ENCODE data around the gene BBOF1.

BBOF1 gene

DNA sequence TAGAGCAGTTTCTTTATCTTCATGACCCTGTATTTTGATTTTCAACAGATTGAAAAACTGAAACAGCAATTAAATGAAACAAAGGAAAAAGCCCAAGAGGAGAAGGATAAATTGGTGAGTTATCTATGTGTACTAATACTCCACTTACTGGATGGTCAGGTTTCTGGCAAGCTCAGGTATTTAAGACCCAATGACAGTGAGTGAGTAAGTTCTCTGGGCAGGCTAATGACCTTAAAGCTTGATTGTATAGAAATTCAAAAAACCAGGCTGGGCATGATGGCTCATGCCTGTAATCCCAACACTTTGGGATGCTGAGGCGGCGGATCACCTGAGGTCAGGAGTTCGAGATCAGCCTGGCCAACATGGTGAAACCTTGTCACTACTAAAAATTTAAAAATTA lies 10.0 kb downstream of the BBOF1 start:
- no peak for DNase-seq (ENCODE audit: low spot score)

DNA sequence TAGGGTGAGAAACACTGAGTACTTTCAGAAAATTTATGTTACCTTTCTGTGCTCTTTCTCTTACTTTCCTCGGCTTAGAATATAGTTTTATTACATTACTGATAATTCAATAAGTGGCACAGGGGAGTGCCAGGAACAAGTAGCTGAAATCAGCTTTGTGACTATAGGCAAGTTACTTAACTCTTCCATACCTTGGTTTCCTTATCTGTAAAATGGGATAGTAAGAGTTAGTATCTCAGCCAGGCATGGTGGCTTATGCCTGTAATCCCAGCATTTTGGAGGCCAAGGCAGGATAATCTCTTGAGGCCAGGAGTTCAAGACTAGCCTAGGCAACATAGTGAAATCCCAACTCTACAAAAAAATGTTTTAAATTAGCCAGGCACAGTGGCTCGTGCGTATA lies 15.4 kb downstream of the BBOF1 start:
- no peak for DNase-seq (ENCODE audit: low spot score)

DNA sequence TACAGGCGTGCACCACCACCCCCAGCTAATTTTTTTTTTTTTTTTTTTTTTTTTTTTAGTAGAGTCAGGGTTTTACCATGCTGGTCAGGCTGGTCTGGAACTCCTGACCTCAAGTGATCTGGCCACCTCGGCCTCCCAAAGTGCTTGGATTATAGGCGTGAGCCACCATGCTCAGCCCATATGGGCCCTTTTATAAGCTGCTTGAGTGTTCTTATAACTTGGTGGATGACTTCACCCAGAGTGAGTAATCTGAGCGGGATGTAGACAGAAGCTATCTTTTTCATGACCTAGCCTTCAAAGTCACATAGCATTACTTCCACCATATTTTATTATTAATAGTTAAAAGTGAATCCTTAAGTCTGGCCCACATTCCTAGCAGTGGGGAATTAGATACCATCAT lies 16.4 kb downstream of the BBOF1 start:
- peak; percentile 24 for DNase-seq (ENCODE audit: low spot score)

DNA sequence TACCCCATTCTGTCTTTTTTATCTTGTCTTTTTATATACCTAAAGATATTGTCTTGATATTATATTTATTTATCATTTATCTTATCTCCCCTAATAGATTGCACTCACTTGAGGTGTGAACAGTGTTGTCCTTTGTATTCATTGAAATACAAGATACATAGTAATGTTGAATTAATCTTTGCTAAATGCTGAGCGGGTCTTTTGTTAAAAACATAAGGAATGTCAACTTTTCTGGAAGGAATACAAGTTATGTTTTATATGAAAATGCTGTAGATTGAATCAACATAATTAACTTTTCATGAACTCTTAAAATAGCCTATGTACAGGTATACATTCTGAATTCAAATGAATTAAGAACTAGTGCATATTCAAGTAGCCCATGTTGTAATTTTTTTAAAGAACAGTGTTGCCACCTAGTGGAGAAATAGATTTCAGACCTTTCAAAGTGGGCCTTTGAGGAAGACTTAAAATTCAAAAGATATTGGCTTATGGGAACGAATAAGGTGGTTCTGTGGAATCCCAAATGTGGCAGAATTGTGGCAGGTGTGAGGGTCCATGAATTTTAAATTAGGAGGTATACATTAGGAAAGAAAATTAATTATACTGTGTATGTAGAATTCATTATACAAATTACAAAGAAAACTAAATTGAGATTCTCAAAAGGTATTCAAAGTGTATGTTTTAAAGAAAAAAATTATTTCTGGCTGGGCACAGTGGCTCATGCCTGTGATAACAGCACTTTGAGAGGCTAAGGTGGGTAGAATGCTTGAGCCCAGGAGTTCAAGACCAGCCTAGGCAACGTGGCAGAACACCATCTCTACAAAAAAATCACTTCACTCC lies 19.1 kb downstream of the BBOF1 start:
- peak; percentile 60 for DNase-seq (ENCODE audit: low spot score)

DNA sequence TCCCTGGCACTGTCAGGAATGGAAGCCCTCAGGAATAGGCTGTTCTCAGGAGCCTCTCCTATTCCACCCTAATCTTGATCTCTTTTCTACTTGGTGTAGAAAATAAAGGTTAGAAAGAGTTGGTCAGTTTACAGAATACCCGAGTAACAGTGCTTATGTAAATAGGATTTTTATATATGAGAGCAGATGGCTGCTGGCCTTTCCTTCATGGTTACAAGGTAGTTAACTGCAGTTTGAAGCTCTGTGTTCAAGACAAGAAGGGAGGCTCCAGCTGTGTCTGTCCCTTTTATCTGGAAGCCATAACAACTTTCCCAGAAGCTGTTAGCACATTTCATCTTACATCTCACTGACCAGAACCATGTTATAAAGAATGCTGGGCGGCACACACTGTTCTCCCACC lies 23.1 kb downstream of the BBOF1 start:
- DNase-seq (ENCODE audit: low spot score): no peak

DNA sequence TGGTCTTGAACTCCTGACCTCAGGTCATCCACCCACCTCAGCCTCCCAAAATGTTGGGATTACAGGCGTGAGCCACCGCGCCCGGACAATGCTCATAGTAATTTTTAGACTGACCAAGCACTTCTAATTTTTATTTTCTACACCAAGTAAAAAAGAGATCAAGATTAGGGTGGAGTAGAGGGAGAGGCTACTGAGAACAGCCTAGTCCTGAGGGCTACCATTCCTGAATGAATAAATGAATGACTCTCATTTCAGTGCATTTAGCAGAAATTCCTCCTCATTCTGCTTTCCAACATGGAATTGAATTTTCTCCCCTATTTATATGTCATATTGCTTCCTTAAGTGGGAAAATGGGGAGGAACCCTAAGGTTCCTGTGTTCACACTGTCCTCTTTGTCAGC lies 26.4 kb downstream of the BBOF1 start:
- DNase-seq (ENCODE audit: low spot score): no peak

DNA sequence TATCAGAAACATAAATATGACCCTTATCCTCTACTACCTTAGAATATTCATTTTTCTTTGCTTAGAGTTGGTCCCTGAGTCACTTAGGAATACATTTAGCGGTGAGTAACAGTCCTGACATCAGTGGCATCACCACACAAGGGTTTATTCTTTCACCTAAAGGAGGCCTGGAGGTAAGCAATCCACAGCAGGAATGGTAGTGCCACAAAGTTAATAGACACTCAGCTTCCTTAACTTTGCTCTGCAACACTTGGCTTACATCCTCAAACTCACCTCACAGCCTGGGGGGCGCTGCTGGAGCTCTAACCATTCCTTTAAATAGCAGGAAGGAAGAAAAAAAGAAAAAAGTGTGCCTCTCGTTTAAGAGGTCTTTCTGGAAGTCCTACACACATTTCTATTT lies 29.1 kb downstream of the BBOF1 start:
- no peak for DNase-seq (ENCODE audit: low spot score)

DNA sequence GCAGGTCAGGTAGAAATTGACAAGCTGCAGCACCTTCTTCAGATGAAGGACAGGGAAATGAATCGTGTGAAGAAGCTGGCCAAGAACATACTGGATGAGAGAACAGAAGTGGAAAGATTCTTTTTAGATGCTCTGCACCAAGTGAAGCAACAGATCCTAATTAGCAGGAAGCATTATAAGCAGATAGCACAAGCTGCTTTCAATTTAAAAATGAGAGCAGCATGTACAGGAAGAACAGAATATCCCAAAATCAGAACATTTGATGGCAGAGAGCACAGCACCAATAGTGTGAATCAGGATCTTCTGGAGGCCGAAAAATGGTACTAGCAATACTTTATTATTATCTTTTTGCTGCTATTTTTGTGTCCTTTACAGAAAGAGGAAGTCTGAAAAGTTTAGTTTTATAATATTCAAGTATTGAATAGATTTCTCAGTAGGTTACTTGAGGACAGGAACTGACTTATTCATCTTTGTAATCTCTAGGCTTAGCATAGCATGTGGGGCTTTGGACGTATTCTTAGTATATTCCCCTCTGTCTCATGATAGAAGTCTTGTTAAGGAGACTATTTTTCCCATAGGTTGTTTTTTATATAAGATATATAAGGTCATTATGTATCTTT lies 30.8 kb downstream of the BBOF1 start:
- peak; percentile 9 for DNase-seq (ENCODE audit: low spot score)

DNA sequence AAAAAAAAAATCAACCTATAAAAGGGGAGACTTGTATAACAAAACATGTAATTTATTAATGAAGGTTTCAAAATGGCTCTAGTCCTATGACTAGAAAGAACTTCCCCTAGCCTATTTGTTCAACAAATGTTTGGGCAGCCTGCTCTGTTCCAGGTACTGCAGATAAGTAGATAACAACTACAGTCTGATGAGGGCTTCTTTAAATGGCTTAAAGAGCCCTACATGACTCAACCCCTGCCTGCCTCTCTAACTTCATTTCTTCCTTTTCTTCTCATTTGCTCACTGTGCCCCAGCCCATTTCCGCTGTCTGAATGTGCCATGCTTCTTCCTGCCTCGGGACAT lies 43.6 kb downstream of the BBOF1 start:
- DNase-seq (ENCODE audit: low spot score): no peak

DNA sequence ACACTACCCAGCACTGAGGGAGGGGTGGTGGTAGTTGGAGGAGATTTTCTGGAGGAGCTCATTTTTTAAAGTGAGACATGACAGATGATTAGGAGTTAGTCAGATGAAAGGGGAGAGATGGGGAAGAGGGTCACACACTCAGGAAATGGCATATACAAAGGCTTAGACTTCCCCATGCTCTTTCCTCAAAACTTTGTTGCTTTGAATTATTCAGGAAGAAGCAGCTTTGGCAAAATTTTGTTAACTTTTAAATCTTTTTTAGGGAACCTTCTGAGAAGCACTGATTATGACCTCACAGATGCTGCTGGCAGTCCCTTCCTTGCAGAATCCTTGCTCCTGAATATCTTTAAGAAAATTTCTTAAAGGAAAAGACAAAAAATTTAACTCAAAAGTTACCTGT lies 45.3 kb downstream of the BBOF1 start:
- no peak for DNase-seq (ENCODE audit: low spot score)

DNA sequence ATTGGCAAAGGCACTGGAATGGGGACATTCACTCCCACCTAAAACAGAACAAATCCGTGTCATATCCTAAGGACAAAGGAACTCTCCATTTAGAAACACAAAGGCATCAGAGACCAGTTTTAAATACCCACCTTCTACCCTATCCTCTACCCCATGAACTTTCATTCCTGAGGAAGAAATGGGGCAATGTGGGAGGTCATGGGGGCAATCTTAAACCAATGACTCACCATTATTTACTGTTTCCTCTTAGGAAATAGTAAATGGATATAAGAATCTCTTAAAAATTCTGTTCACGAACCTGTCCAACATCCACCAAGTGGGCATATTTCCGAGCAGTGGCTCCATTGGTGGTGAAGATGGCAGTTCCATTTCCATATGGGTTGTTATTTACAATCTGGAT lies 45.7 kb downstream of the BBOF1 start:
- DNase-seq (ENCODE audit: low spot score): no peak

DNA sequence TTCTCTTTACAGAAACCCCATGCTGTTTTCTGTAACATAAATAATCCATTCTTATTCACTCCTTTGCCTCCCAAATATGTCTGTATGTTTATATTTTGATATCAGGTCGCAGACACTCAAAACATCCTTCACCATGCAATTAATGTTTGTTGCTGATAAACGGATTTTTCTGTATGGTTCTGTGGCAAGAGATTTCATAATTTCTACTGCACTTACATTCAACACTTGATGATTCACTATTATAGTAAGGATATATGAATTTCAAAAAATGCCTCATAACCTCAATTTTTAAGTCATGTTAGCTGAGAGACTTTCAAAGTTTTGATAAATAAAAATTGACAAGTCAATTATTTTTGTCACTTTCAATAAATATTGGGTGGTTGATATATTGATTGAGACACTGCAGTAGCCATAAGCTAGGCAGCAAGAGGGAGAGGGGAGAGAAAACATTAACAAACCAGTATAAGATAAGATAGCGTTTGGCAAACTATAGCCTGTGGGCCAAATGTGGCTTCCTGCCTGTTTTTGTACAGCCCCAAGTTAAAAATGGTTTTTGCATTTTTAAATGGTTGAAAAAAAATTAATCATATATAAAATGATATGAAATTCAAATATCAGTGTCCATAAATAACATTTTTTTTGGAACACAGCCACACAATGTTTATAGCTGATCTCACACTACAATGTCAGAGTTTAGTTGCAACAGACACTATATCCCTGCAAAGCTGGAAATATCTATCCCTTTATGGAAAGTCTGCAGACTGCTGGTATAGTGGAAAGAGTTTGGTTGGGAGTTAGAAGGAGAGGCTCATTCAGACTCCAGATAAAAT lies 46.8 kb downstream of the BBOF1 start:
- DNase-seq (ENCODE audit: low spot score): no peak

DNA sequence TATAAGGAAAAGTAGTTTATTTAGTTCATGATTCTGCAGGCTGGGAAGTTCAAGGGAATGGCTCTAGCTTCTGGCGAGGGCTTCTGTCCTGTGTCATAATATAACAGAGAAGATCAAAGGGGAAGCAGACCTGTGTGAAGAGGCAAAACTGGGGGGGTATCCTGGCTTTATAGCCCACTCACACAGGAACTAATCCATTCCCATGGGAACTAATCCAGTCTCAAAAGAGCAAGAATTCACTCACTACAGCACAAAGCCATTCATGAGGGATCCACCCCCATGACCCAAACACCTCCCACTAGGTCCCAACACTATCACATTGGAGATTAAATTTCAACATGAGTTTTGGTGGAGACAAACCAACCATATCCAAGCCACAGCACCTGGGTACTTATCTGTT lies 58.3 kb downstream of the BBOF1 start:
- no peak for DNase-seq (ENCODE audit: low spot score)

DNA sequence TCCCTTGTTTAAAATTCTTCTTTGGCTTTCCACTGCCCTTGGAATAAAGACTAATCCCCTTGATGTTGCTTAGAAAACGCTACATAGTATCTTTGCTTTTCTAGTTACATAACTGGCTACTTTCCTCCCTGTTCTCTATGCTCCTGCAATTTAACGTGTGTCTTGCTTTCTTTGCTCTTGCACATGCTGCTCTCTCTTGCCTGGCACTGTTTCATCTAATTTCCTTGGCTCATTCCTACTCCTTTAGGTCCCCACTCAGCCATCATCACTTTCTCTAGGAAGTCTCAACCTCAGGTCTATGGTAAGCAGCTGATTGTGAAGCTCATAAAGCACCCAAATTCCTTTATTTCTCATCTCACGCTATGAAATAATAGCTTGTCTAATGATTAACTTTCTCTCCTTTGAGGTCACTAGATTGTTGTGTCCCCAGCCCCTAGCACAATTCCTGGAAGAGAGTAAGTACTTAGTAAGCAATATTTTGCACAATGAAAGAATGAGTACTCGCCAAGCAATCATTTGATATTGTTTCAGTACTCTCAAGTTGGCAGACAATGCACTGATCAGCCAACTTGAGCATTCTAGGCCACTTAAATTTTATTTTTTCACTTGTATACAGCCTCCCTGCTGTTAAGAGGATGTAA lies 61.8 kb downstream of the BBOF1 start:
- no peak for DNase-seq (ENCODE audit: low spot score)

DNA sequence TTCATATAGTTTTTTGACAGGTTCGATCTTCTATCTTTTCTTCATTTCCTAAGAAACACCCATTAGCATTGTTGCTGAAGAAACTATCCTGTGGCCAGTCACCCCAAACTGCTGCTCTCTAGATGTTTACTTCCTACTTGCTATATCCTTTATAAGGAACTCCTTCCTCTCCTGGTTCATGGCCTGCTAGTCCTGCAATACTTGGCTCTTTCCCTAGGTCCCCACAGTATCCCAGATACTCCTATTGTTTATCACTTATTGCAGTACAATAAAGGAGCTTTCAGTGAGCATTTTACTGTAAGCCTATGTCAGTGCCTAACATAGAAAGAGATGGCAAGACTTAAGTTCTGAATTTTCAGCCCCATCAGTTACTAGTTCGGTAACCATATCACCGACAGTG lies 62.3 kb downstream of the BBOF1 start:
- no peak for DNase-seq (ENCODE audit: low spot score)

DNA sequence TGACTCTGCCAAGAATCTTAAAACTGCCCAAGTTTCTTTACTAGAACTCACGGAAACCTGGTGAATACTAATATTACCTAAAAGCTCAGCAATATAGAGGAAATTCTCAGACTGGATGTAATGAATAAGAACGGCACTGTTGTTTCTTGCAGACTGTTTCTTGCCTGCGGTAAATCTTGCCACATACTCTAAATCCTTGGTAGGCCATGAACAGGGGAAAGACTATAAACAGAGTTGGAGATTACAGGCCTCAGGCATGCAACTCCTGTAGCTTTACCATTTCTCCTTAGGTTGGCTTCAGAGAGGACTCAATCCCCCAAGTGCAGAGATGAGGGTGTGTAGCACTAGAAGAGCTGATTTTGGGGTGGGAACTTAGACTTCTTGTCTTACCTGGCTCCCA lies 64.0 kb downstream of the BBOF1 start:
- no peak for DNase-seq (ENCODE audit: low spot score)

DNA sequence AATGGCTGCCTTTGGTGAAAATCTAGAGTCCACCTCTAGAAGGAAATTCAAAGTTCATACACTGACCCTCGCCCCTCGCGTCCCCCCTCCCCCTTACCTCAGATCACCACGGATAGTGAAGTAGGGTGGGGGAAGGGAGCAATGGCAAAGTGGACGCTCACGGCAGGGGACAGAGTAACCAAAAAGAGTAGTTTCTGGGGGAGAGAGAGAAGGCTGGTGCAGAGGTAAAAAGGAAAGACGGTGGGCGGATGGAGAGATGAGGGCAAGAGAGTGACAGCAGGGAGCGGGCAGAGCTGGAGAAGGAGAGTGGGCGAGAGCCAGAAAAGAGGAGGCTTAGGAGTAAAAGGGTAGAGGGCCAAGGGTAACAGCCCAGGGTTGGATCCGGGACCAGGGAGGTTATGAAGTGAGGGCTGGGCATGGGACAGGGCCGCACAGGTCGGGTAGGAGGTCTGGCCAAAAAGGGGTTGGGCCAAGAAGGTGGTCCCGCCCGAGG lies 64.7 kb downstream of the BBOF1 start:
- DNase-seq (ENCODE audit: low spot score): no peak

DNA sequence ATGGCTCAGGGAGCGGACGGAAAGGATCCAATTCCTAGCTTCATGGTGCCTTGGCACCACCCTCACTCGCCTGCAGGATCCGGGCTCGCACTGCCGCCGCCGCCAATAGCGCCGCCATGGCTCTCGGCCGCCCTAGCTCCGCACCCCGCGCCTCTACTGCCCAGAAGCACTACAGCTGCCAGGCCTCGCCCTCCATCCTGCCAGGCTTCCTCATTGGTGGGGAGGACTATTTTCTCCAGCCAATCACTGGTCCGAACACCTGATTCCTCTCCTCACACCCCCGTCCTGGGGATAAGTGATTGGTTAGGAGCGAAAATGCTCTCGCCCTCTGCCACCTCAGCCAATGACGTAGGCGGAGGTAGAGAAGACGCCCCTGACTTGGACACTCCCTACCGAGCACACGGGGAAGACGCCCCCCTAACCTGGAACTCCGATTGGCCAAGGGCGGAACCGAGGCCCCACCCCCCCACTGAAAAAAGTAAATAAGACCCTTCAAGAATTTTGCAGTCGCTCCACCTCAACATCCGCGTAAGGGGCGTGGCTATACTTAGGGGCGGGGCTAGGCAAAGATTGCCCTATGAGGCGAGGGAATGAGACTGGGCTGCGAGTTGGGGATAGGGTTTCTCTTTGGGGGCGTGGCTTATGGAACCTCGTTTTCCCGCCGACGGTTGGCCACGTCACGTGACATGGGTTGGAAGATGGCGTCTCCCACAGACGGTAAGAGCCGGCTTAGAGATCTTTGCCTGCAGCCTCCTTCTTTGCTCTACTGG lies 65.3 kb downstream of the BBOF1 start, which contains the start of the genes ALDH6A1 and LIN52:
Gene ALDH6A1, minus strand, starts transcription at position 177 of the 770 bp plus-strand sequence. Its CDS starts 59 bp downstream, at position 118.
Gene LIN52, plus strand, starts transcription at position 680 of the 770 bp plus-strand sequence. Its CDS starts 19 bp downstream, at position 699.
- peak; percentile 100 for DNase-seq (ENCODE audit: low spot score)

DNA sequence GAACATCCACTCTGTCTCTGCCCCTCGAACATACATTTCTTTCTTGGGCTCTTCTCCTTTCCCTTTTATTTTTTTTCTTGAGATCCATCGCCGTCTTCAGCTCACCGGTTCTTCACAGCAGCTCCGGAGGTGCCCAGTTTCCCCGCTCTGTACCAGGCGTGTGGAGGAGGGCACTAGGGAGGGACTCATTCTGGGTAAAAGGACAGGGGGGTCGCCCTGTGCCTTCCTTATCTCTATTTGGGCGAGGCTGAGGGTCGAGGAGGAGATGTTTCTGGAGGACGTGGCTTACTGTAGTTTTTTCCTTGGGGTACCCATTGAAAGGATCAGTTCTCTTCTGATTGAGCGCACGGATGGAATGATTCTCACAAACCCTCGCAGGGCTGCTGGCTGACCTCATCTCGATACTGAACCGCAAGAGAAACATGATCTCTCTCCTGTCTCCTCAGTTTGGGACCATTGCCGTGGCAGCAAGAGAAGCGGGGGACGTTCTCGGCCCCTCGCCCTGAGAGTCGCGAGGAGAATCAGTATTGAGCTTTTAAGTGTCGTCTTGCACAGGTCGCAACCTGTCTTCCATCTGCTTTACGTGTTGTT lies 66.0 kb downstream of the BBOF1 start:
- peak; percentile 45 for DNase-seq (ENCODE audit: low spot score)

DNA sequence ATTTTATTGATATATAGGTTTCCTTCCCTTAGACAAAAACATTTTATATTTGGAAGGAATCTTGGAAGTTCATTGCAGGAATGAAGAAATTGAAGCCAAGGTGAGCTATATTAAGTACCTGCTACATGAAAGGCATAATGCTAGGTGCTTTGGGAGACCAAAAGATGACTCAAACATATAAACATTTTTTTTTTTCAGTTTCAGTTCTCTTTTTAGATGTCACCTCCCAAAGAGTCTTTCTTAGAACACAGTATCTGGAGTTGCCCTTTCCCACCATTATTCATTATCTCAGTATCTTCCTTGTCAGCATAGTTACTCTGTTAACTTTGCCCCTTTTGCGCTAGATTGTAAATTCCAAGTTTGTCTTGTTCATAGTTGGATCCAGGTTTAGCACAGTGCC lies 66.7 kb downstream of the BBOF1 start:
- no peak for DNase-seq (ENCODE audit: low spot score)
